K562 (cell line): ENCODE results near the gene MLLT3. TPM values are rescaled to one million over a fixed set of nuclear protein-coding genes. Genes with fewer than 3 reads are reported as not detected.

Experiments used
- ATAC-seq: fragments of 200-7000 bp; cut with Tn5 transposase; 3 replicates; pipeline ENCODE4 v1.9.1; 2020; ENCODE audit warnings: moderate library complexity
- BruUV-seq: library from RNA; stranded (reverse); fragments of 400-500 nt; replicated peaks from 2 replicates; lab custom pipeline; 2021; lab: Mats Ljungman, UMichigan
- CTCF ChIA-PET: fragments of 300-600 bp; formaldehyde crosslinking; extraction: SDS; loops from one replicate; lab custom pipeline; 2021; ENCODE audit warnings: low intra/inter-chr PET ratio; lab: Yijun Ruan, JAX
- POLR2A ChIA-PET: fragments of 300-600, 350-650 bp; sonication (Branson Sonifier 250); formaldehyde crosslinking; extraction: SDS; loops from one replicate; lab custom pipeline; 2021; ENCODE audit warnings: antibody characterized with exemption, inconsistent platforms; lab: Yijun Ruan, JAX
- DNase-seq, 4 experiments: peaks; one replicate each; pipeline versions ENCODE4 v3.0.0 to v3.0.0-alpha.2; 2011 to 2018; ENCODE audit warnings: low spot score in 3 of 4, mixed read lengths in 3 of 4; ENCODE audit errors: extremely low read depth in 1 of 4
- FAIRE-seq: peaks from 2 replicates; lab custom pipeline; 2011; peaks lifted over from hg19 to GRCh38; lab: Jason Lieb, UNC
- H2AFZ ChIP-seq: 2 replicates; pipeline ENCODE4 v1.6.0; 2011; ENCODE audit warnings: low read depth, low read length, control low read depth, inconsistent platforms
- H3K27ac ChIP-seq: fragments of 200-600 bp; 3 replicates; pipeline ENCODE4 v1.8.0; 2011; ENCODE audit warnings: low read depth, mild to moderate bottlenecking, control low read depth, inconsistent platforms, low read length, moderate library complexity, mixed read lengths; ENCODE audit errors: extremely low read depth
- H3K27me3 ChIP-seq, 2 experiments: fragments of 300-600 bp in 1 of 2; 2 replicates in 1 of 2; 3 replicates in 1 of 2; pipeline versions ENCODE4 v1.6.0 to v1.8.0; 2011; ENCODE audit warnings: inconsistent platforms in 2 of 2, low read length in 2 of 2, mild to moderate bottlenecking in 1 of 2, mixed read lengths in 1 of 2, moderate library complexity in 1 of 2; ENCODE audit not compliant: control insufficient read depth in 2 of 2, insufficient read depth in 2 of 2
- H3K36me3 ChIP-seq: fragments of 300-600 bp; 3 replicates; pipeline ENCODE4 v1.8.0; 2011; ENCODE audit warnings: mild to moderate bottlenecking, low read length, inconsistent platforms; ENCODE audit not compliant: control insufficient read depth, insufficient read depth
- H3K4me1 ChIP-seq, 2 experiments: fragments of 200-600 bp in 1 of 2; replicated peaks in 1 of 2; 2 replicates in 1 of 2; 3 replicates in 1 of 2; pipeline versions ENCODE4 v1.5.1 to v1.8.0; 2011; ENCODE audit warnings: inconsistent platforms in 2 of 2, low read length in 2 of 2, mild to moderate bottlenecking in 1 of 2, mixed read lengths in 1 of 2, moderate library complexity in 1 of 2; ENCODE audit not compliant: control insufficient read depth in 2 of 2, insufficient read depth in 2 of 2
- H3K4me2 ChIP-seq: 2 replicates; pipeline ENCODE4 v1.6.1; 2011; ENCODE audit warnings: low read length, control low read depth, inconsistent platforms, mixed read lengths; ENCODE audit not compliant: insufficient read depth
- H3K4me3 ChIP-seq: fragments of 200-600 bp; sonication (generic), shearing (Covaris generic); 2 replicates; pipeline ENCODE4 v1.5.1; 2016; ENCODE audit warnings: control low read depth, inconsistent platforms
- H3K79me2 ChIP-seq: fragments of 200-600 bp; 3 replicates; pipeline ENCODE4 v1.8.0; 2011; ENCODE audit warnings: low read length, inconsistent platforms; ENCODE audit not compliant: control insufficient read depth, insufficient read depth
- H3K9ac ChIP-seq, 2 experiments: 2 replicates each; pipeline versions ENCODE4 v1.6.0 to v1.6.1; 2011; ENCODE audit warnings: low read depth in 2 of 2, low read length in 2 of 2, control low read depth in 1 of 2, inconsistent platforms in 1 of 2, mild to moderate bottlenecking in 1 of 2, mixed read lengths in 1 of 2; ENCODE audit not compliant: insufficient read depth in 1 of 2
- H3K9me1 ChIP-seq: one replicate; pipeline ENCODE4 v1.6.0; 2011; ENCODE audit warnings: inconsistent platforms, mild to moderate bottlenecking, low read length, moderate library complexity; ENCODE audit not compliant: control insufficient read depth, insufficient read depth
- H3K9me3 ChIP-seq: replicated peaks from 2 replicates; pipeline ENCODE4 v1.5.1; 2011; ENCODE audit warnings: low read depth, low read length, inconsistent platforms; ENCODE audit not compliant: control insufficient read depth, insufficient read depth
- H4K20me1 ChIP-seq: replicated peaks from 2 replicates; pipeline ENCODE4 v1.6.1; 2011; ENCODE audit warnings: low read length, inconsistent platforms, mixed read lengths; ENCODE audit not compliant: control insufficient read depth, insufficient read depth
- ELF1 ChIP-seq: fragments of 200-800 bp; sonication (Bioruptor generic); IDR thresholded peaks from 2 replicates; pipeline ENCODE4 v1.6.1; 2016; ENCODE audit warnings: missing genetic modification characterization, missing compliant biosample characterization
- KLF16 ChIP-seq: IDR thresholded peaks from 2 replicates; pipeline ENCODE4 v1.6.1; 2016; ENCODE audit warnings: antibody characterized with exemption
- MCM5 ChIP-seq: fragments of 450-650 bp; IDR thresholded peaks from 2 replicates; pipeline ENCODE4 v1.6.1; 2016; ENCODE audit warnings: low read depth
- MCM7 ChIP-seq, 2 experiments: fragments of 450-650 bp; IDR thresholded peaks; 2 replicates each; pipeline ENCODE4 v1.6.1; 2016 to 2018
- POLR3G ChIP-seq: IDR thresholded peaks from 2 replicates; pipeline ENCODE4 v1.6.1; 2011; ENCODE audit not compliant: insufficient read length, insufficient replicate concordance; ENCODE audit errors: extremely low read depth
- RAD51 ChIP-seq: fragments of 450-650 bp; IDR thresholded peaks from 2 replicates; pipeline ENCODE4 v1.7.1; 2016; ENCODE audit warnings: low read depth, mild to moderate bottlenecking, borderline replicate concordance
- RFX7 ChIP-seq: fragments of 250-450 bp; sonication (Bioruptor Pico); IDR thresholded peaks from 2 replicates; pipeline ENCODE4 v1.5.1; 2021; ENCODE audit warnings: mild to moderate bottlenecking
- SAFB ChIP-seq: fragments of 200-400 bp; formaldehyde crosslinking; IDR thresholded peaks from 2 replicates; pipeline ENCODE4 v1.6.1; 2017; ENCODE audit warnings: low read depth, low read length, borderline replicate concordance
- WHSC1 ChIP-seq: IDR thresholded peaks from one replicate; pipeline ENCODE4 v1.6.1; 2012; ENCODE audit warnings: low read length, control low read depth, inconsistent platforms
- XRCC5 ChIP-seq: fragments of 200-400 bp; formaldehyde crosslinking; IDR thresholded peaks from 2 replicates; pipeline ENCODE4 v1.6.1; 2017; ENCODE audit warnings: low read depth, mild to moderate bottlenecking, low read length
- ZBTB17 ChIP-seq: fragments of 450-650 bp; formaldehyde crosslinking; IDR thresholded peaks from 2 replicates; pipeline ENCODE4 v1.4.0; 2020; ENCODE audit warnings: mild to moderate bottlenecking
- ZC3H8 ChIP-seq: fragments of 450-650 bp; IDR thresholded peaks from 2 replicates; pipeline ENCODE4 v1.6.1; 2017
- ZNF511 ChIP-seq: sonication (generic); formaldehyde crosslinking; IDR thresholded peaks from 2 replicates; pipeline ENCODE4 v1.8.0; 2022; ENCODE audit warnings: mild to moderate bottlenecking, missing genetic modification reagents
- WGBS: fragments of 100-300 bp; shearing (Covaris generic); methylation state at CpG from one replicate; pipeline ENCODE4 v1.1.6; 2016; ENCODE audit warnings: low coverage, mixed read lengths; ENCODE audit not compliant: insufficient coverage; ENCODE audit errors: missing lambda C conversion rate; 5-methylcytosine and 5-hydroxymethylcytosine counted together
- in situ Hi-C: fragments of 300-500 bp; cut with MboI; formaldehyde crosslinking; loops from 4 replicates; pipeline ENCODE4 v1.15.0; 2018; ENCODE audit warnings: inconsistent platforms, mixed read lengths
- intact Hi-C: fragments of 100-400 bp; cut with micrococcal nuclease; formaldehyde crosslinking; loops from 2 replicates; pipeline ENCODE4 v1.14.2; 2022
- polyA plus RNA-seq, 8 experiments: library from polyadenylated mRNA; depleted of rRNA in 4 of 8; stranded (reverse) in 5 of 8; unstranded in 3 of 8; fragments of >200 nt; fragmentation: Nextera tagmentation in 2 of 8; fragmentation: Illumina TruSeq in 1 of 8; extraction: Ambion mirVana in 2 of 8; extraction: Trizol in 1 of 8; gene quantifications; 2 replicates each; pipeline versions ENCODE4 v1.2.1 to v1.2.3, GENCODE V29; 2011 to 2014; ENCODE audit warnings: inconsistent platforms in 1 of 8, missing spikeins in 1 of 8
- total RNA-seq, 7 experiments: library from RNA; depleted of rRNA in 6 of 7; stranded (reverse); fragments of >200 nt in 6 of 7; fragmentation: Illumina TruSeq in 2 of 7; extraction: Trizol in 2 of 7; gene quantifications; 2 replicates each; pipeline versions ENCODE4 v1.2.1 to v1.2.3, GENCODE V29; 2011 to 2021; ENCODE audit warnings: low replicate concordance in 1 of 7
- TF ChIP-seq, protein P1 (sequence below): fragments of 450-650 bp; formaldehyde crosslinking; IDR thresholded peaks from 2 replicates; pipeline ENCODE4 v1.4.0; 2020; ENCODE audit warnings: mild to moderate bottlenecking, moderate library complexity

The MLLT3 gene
- total and polyA plus RNA-seq, 9 of the 15 experiments (the other 6 are each of a cell fraction or from before 2014, with no cell fraction given): 0.07 to 0.42 (median 0.22) TPM; not detected in 4

DNA sequence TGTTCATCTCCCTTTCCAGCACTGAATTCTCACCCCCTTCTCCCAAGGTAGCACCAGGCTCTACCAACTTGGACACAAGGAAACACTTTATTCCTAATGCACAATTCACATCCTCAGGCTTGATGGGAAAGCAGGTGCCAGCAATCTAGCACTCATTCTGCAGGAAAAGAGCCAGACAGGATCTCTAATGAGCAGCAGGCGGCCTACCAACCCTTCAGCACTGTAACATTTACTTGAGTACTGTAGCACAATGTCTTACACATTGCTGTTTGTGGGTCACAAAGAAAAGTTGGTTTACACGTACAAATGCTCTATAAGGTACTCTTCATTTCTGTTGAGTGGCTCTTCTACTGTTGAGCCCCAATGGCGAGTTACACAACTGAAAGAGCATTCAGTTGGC lies 254.4 kb downstream of the MLLT3 start:
- intact Hi-C loops (no loop called here), in situ Hi-C loops (no loop called here)
- no peaks in the 10 kb centered on the region for H3K9me1 ChIP-seq
- H3K27ac ChIP-seq: no peak overlapping the region
- BruUV-seq: no TSS peak
- no peaks in the 10 kb centered on the region for H3K79me2 ChIP-seq
- CTCF ChIA-PET: no interaction called here
- no peaks in the 10 kb centered on the region for H3K9me3 ChIP-seq
- TF ChIP-seq ZBTB17 (CRISPR knock-in tag) (no peak), RAD51 (no peak), RFX7 (no peak), MCM7 (IDR thresholded peaks at IDR 0.05) (no peak), ZC3H8 (no peak), KLF16 (no peak)
- H3K27me3 ChIP-seq: no peaks in the 10 kb centered on the region
- ATAC-seq (no peak), DNase-seq (no peak), FAIRE-seq (no peak)
- WGBS: 3% methylated on average over 3 of the region's 3 CpGs
- no peak overlapping the region for H2AFZ ChIP-seq
- no peaks in the 10 kb centered on the region for H3K4me1 ChIP-seq
- no peak overlapping the region for H3K9ac ChIP-seq
- no peaks in the 10 kb centered on the region for H3K36me3 ChIP-seq
- POLR2A ChIA-PET: no interaction called here
- H4K20me1 ChIP-seq: no peaks in the 10 kb centered on the region
- H3K4me2 ChIP-seq: no peak overlapping the region
- no peak overlapping the region for H3K4me3 ChIP-seq

- ChIA-PET CTCF (no interaction called here), POLR2A (no interaction called here)
- WGBS: 3% methylated on average over 3 of the region's 3 CpGs
- Histone ChIP-seq H3K4me3 (no peak overlapping the region), H3K27me3 (no peaks in the 10 kb centered on the region), H3K27ac (no peak overlapping the region), H3K9me3 (no peaks in the 10 kb centered on the region), H4K20me1 (no peaks in the 10 kb centered on the region), H3K9ac (no peak overlapping the region), H2AFZ (no peak overlapping the region), H3K36me3 (no peaks in the 10 kb centered on the region), H3K4me1 (no peaks in the 10 kb centered on the region), H3K4me2 (no peak overlapping the region), H3K79me2 (no peaks in the 10 kb centered on the region), H3K9me1 (no peaks in the 10 kb centered on the region)
- ATAC-seq: no peak
- no TSS peak for BruUV-seq
- no peak for FAIRE-seq
- DNase-seq: no peak
- intact Hi-C loops: no loop called here
- in situ Hi-C loops: no loop called here
- no peak for TF ChIP-seq WHSC1
- TF ChIP-seq SAFB: no peak
- no peak for TF ChIP-seq ELF1 (tag)
- TF ChIP-seq XRCC5: no peak
- TF ChIP-seq POLR3G: no peak
- TF ChIP-seq ZNF511 (CRISPR knock-in tag): no peak
- TF ChIP-seq MCM5: no peak
- TF ChIP-seq, protein P1, sequence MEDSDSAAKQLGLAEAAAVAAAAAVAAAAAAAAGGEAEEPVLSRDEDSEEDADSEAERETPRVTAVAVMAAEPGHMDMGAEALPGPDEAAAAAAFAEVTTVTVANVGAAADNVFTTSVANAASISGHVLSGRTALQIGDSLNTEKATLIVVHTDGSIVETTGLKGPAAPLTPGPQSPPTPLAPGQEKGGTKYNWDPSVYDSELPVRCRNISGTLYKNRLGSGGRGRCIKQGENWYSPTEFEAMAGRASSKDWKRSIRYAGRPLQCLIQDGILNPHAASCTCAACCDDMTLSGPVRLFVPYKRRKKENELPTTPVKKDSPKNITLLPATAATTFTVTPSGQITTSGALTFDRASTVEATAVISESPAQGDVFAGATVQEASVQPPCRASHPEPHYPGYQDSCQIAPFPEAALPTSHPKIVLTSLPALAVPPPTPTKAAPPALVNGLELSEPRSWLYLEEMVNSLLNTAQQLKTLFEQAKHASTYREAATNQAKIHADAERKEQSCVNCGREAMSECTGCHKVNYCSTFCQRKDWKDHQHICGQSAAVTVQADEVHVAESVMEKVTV: no peak
Observed at GRCh38 chr9:20364959-20365358, 257.3 kb downstream of the MLLT3 start.
